WTC11 (cell line): ENCODE measurements around the gene RCAN1. TPM values are rescaled to one million over a fixed set of nuclear protein-coding genes. Genes with fewer than 3 reads are reported as not detected.
A peak's percentile ranks its signal among the peaks of the same experiment; 100 is the strongest.

Experiments
- ATAC-seq: fragments of 200-7000 bp; cut with Tn5 transposase; 2 replicates; pipeline ENCODE4 v1.10.0; 2021; ENCODE audit warnings: mild to moderate bottlenecking, moderate library complexity
- CTCF ChIA-PET: fragments of 300-600 bp; sonication (Branson Sonifier 250); formaldehyde crosslinking; loops from one replicate; lab custom pipeline; 2021; ENCODE audit warnings: antibody characterized with exemption; lab: Charles Lee
- POLR2A ChIA-PET: fragments of 350-600 bp; sonication (Branson Sonifier 250); formaldehyde crosslinking; loops from one replicate; lab custom pipeline; 2021; ENCODE audit warnings: antibody characterized with exemption; lab: Charles Lee
- DNase-seq: peaks from one replicate; pipeline ENCODE4 v3.0.0; 2021; ENCODE audit warnings: low spot score
- H3K27ac Mint-ChIP-seq: 2 replicates; pipeline ENCODE4 v1.8.0; 2021; ENCODE audit warnings: mixed read lengths
- H3K27me3 Mint-ChIP-seq: 2 replicates; pipeline ENCODE4 v1.8.0; 2021; ENCODE audit warnings: low read depth, mild to moderate bottlenecking, moderate library complexity, mixed read lengths
- H3K36me3 Mint-ChIP-seq: 2 replicates; pipeline ENCODE4 v1.8.0; 2021; ENCODE audit warnings: mixed read lengths
- H3K4me1 Mint-ChIP-seq: 2 replicates; pipeline ENCODE4 v1.8.0; 2022; ENCODE audit warnings: mixed read lengths
- H3K4me3 Mint-ChIP-seq: 2 replicates; pipeline ENCODE4 v1.8.0; 2021; ENCODE audit warnings: mild to moderate bottlenecking, moderate library complexity, mixed read lengths
- H3K9me3 Mint-ChIP-seq: 2 replicates; pipeline ENCODE4 v1.8.0; 2021; ENCODE audit warnings: mixed read lengths
- AFF4 ChIP-seq: sonication (generic); formaldehyde crosslinking; IDR thresholded peaks from 2 replicates; pipeline ENCODE4 v1.8.1; 2023; ENCODE audit warnings: mild to moderate bottlenecking, missing genetic modification reagents, borderline replicate concordance
- CBFB ChIP-seq: sonication (generic); formaldehyde crosslinking; IDR thresholded peaks from 2 replicates; pipeline ENCODE4 v1.8.1; 2022; ENCODE audit warnings: mild to moderate bottlenecking, low read depth, missing genetic modification reagents
- CDX4 ChIP-seq: fragments of 250-450 bp; sonication (Bioruptor Pico); IDR thresholded peaks from 2 replicates; pipeline ENCODE4 v1.9.0; 2021; ENCODE audit warnings: moderate library complexity, mild to moderate bottlenecking, inconsistent platforms, borderline replicate concordance
- EMX1 ChIP-seq: fragments of 250-450 bp; sonication (Bioruptor Pico); IDR thresholded peaks from 2 replicates; pipeline ENCODE4 v1.8.0; 2021; ENCODE audit warnings: mild to moderate bottlenecking
- GABPB1 ChIP-seq: sonication (generic); formaldehyde crosslinking; IDR thresholded peaks from 2 replicates; pipeline ENCODE4 v1.8.1; 2023; ENCODE audit warnings: mild to moderate bottlenecking, missing genetic modification reagents
- HMGXB4 ChIP-seq: sonication (generic); formaldehyde crosslinking; IDR thresholded peaks from 2 replicates; pipeline ENCODE4 v1.8.1; 2023; ENCODE audit warnings: mild to moderate bottlenecking, moderate library complexity, missing genetic modification reagents
- IRF1 ChIP-seq: sonication (generic); formaldehyde crosslinking; IDR thresholded peaks from 2 replicates; pipeline ENCODE4 v1.8.0; 2023; ENCODE audit warnings: missing genetic modification reagents
- JAZF1 ChIP-seq: fragments of 250-450 bp; sonication (Bioruptor Pico); IDR thresholded peaks from 2 replicates; pipeline ENCODE4 v1.9.0; 2021; ENCODE audit warnings: moderate library complexity, mild to moderate bottlenecking, inconsistent platforms
- JUN ChIP-seq: sonication (generic); formaldehyde crosslinking; IDR thresholded peaks from 2 replicates; pipeline ENCODE4 v1.8.0; 2023; ENCODE audit warnings: mild to moderate bottlenecking, missing genetic modification reagents
- MYBL2 ChIP-seq: sonication (generic); formaldehyde crosslinking; IDR thresholded peaks from 2 replicates; pipeline ENCODE4 v1.8.1; 2023; ENCODE audit warnings: mild to moderate bottlenecking, moderate library complexity, missing genetic modification reagents
- PRRX2 ChIP-seq: fragments of 250-450 bp; sonication (Bioruptor Pico); IDR thresholded peaks from 2 replicates; pipeline ENCODE4 v1.8.0; 2021; ENCODE audit warnings: mild to moderate bottlenecking
- SP1 ChIP-seq: sonication (generic); formaldehyde crosslinking; conservative IDR thresholded peaks from 2 replicates; pipeline ENCODE4 v1.8.1; 2022; ENCODE audit warnings: missing genetic modification reagents
- TEAD1 ChIP-seq: sonication (generic); formaldehyde crosslinking; IDR thresholded peaks from 2 replicates; pipeline ENCODE4 v1.8.0; 2022; ENCODE audit warnings: mild to moderate bottlenecking, missing genetic modification reagents
- total RNA-seq: library from RNA; stranded (reverse); gene quantifications from 3 replicates; pipeline ENCODE4 v1.2.3, GENCODE V29; 2021

RCAN1 gene
- total RNA-seq, 1 experiment from 2014 or later = 5.9 TPM

DNA sequence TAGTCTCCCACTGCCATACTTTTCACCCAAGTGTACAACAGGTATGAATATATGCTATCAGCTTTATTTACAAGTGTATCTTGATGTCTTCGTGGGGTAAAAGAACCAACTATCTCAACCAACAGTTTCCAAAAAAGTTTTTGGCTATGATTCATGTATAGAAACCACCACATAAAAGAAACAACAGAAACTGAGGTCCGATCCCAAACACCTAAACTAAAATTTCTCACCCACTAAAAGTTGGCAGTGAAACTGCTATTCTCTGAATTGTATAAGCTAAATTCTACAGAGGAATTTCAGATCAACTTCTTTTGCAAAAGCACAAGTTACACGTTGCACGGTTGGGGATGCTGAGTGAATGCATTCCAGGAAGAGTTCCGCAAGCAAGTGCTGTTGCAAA, 97.9 kb downstream of the RCAN1 start:
- TF ChIP-seq JUN (no peak), AFF4 (CRISPR knock-in tag) (no peak)
- H3K9me3 Mint-ChIP-seq = no peaks in the 10 kb centered on the region
- peaks cover 29% of the 10 kb centered on the region for H3K4me1 Mint-ChIP-seq
- H3K4me3 Mint-ChIP-seq = no peak overlapping the region
- no peaks in the 10 kb centered on the region; the same call in 1 of the 2 replicates for H3K27me3 Mint-ChIP-seq
- H3K27ac Mint-ChIP-seq = 0 out of 2 replicates have a peak overlapping the region, but pooled peaks have one; percentile 28
- ChIA-PET CTCF (interaction anchor here (0.9 to 7.2 kb wide), 12 partner anchors 8 to 112 kb away, joined by 3 to 71 read pairs (median 6); no protein-coding TSS in a partner anchor), POLR2A (interaction anchor here (1.0 kb wide), 1 partner anchor 10 kb away, joined by 3 read pairs; no protein-coding TSS in a partner anchor)
- DNase-seq = no peak
- no peaks in the 10 kb centered on the region for H3K36me3 Mint-ChIP-seq
- no peak; the same call in 1 of the 2 replicates for ATAC-seq

DNA sequence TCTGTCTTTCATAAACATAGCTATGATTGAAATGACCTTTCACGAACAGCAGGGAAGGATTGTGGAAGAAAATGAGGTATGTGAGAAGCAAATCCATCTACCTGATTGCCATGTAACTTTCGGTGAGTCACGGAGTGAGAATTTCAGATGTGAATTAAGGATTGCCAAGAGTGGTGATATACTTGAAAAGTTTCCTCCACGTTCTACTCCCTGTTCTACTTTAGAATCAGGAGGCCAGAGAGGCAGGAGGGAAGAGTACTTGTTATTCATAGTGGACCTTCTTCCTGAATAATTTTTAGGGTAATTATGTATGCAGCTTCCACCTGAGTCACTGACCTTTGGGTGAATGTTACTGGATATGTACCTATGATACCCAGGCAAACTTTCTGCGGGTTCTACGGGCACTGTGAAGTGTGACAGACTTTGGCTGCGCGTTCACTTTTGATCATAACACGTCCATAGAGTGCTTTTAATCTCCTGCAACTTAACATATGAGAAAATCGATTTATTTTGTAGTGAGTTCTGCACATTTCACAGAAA, 100.3 kb downstream of the RCAN1 start:
- TF ChIP-seq EMX1 (no peak), PRRX2 (no peak), GABPB1 (CRISPR knock-in tag) (no peak), JAZF1 (no peak)
- no peaks in the 10 kb centered on the region for H3K36me3 Mint-ChIP-seq
- H3K9me3 Mint-ChIP-seq = no peaks in the 10 kb centered on the region
- peaks cover 11% of the 10 kb centered on the region for H3K4me1 Mint-ChIP-seq
- DNase-seq (no peak), ATAC-seq (no peak)
- ChIA-PET CTCF (interaction anchor here (0.8 to 2.4 kb wide), 2 partner anchors 88 to 147 kb away, joined by 3 to 12 read pairs; no protein-coding TSS in a partner anchor), POLR2A (no interaction called here)
- H3K27me3 Mint-ChIP-seq = no peaks in the 10 kb centered on the region; the same call in 1 of the 2 replicates
- H3K4me3 Mint-ChIP-seq = no peak overlapping the region
- no peak overlapping the region for H3K27ac Mint-ChIP-seq

- H3K4me1 Mint-ChIP-seq = peaks cover 11% of the 10 kb centered on the region
- no peaks in the 10 kb centered on the region; the same call in 1 of the 2 replicates for H3K27me3 Mint-ChIP-seq
- no peak overlapping the region for H3K27ac Mint-ChIP-seq
- POLR2A ChIA-PET = no interaction called here
- DNase-seq (no peak), ATAC-seq (no peak)
- CTCF ChIA-PET = no interaction called here
- H3K36me3 Mint-ChIP-seq = no peaks in the 10 kb centered on the region
- no peaks in the 10 kb centered on the region for H3K9me3 Mint-ChIP-seq
- TF ChIP-seq IRF1 (CRISPR knock-in tag) (no peak), TEAD1 (CRISPR knock-in tag) (no peak)
- no peak overlapping the region for H3K4me3 Mint-ChIP-seq
Measured at GRCh38 chr21:34513129-34513675, 101.7 kb downstream of the RCAN1 start.

- no peaks in the 10 kb centered on the region for H3K9me3 Mint-ChIP-seq
- no peak for TF ChIP-seq CBFB (CRISPR knock-in tag)
- TF ChIP-seq, all 79 proteins: peak for 0
- ChIA-PET CTCF (interaction anchor here (1.6 to 3.8 kb wide), 5 partner anchors 11 to 119 kb away, joined by 4 to 137 read pairs (median 27); no protein-coding TSS in a partner anchor), POLR2A (no interaction called here)
- Mint-ChIP-seq H3K4me3 (no peak within 1 kb of the TSS), H3K36me3 (no peaks in the 10 kb centered on the region), H3K27ac (no peak within 1 kb of the TSS), H3K27me3 (no peaks in the 10 kb centered on the region), H3K4me1 (no peaks in the 10 kb centered on the region; the same call in 1 of the 2 replicates)
- DNase-seq = no peak
- no peak for ATAC-seq
Measured at GRCh38 chr21:34511787-34512455, 103.0 kb downstream of the RCAN1 start, which contains the start of gene KCNE1. TSS of gene KCNE1 (minus strand) at chr21:34512210. CDS start at chr21:34449634, 62,576 bp downstream.

DNA sequence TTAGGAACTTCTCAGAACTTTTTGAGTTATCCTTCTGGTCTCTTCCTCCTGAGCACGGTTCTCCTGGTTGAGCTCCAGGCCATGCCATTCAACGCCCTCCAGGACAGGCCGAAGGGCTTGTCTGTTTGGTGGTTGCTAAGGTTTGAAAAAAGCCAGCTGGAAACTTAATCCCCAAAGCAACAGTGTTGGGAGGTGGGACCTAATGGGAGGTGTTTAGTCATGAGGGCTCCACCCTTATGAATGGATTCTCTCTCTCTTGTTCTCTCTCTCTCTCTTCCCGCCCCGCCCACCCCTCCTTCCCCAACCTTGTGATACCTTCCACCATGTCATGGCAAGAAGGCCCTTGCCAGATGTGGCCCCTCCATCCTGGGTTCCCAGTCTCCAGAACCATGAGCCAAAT, 103.7 kb downstream of the RCAN1 start:
- no peak for ATAC-seq
- no peak overlapping the region for H3K4me3 Mint-ChIP-seq
- DNase-seq = no peak
- CTCF ChIA-PET = interaction anchor here (0.6 to 4.4 kb wide), 34 partner anchors 8 to 235 kb away, joined by 3 to 137 read pairs (median 6); partner anchors contain the start of gene RCAN1
- TF ChIP-seq MYBL2 (CRISPR knock-in tag) (no peak), JAZF1 (no peak), SP1 (no peak), CDX4 (CRISPR knock-in tag) (no peak), HMGXB4 (CRISPR knock-in tag) (no peak)
- H3K27ac Mint-ChIP-seq = no peak overlapping the region
- no peaks in the 10 kb centered on the region for H3K9me3 Mint-ChIP-seq
- POLR2A ChIA-PET = interaction anchor here (1.0 kb wide), 1 partner anchor 91 kb away, joined by 3 read pairs; no protein-coding TSS in a partner anchor
- no peaks in the 10 kb centered on the region for H3K27me3 Mint-ChIP-seq
- H3K36me3 Mint-ChIP-seq = no peaks in the 10 kb centered on the region
- H3K4me1 Mint-ChIP-seq = no peaks in the 10 kb centered on the region; the same call in 1 of the 2 replicates
